Mesenchymal stem cell (in vitro differentiated cells and primary cell): ENCODE measurements around the gene WDR1.

Experiments used
- DNase-seq: peaks from one replicate; pipeline ENCODE4 v3.0.0-alpha.2; 2013
- H2AFZ ChIP-seq: one replicate; pipeline ENCODE4 v1.6.1; 2013; ENCODE audit warnings: low read depth, mild to moderate bottlenecking, control low read depth, inconsistent platforms, low read length, moderate library complexity
- H2AK5ac ChIP-seq: 2 replicates; pipeline ENCODE4 v1.6.1; 2013; ENCODE audit warnings: low read length, moderate library complexity, mild to moderate bottlenecking, inconsistent platforms; ENCODE audit not compliant: severe bottlenecking
- H2BK120ac ChIP-seq: one replicate; pipeline ENCODE4 v1.6.1; 2013; ENCODE audit warnings: low read depth, mild to moderate bottlenecking, inconsistent platforms, low read length, moderate library complexity
- H2BK12ac ChIP-seq, 2 experiments: one replicate each; pipeline ENCODE4 v1.6.1; 2013; ENCODE audit warnings: inconsistent platforms in 2 of 2, low read length in 2 of 2, mild to moderate bottlenecking in 2 of 2, moderate library complexity in 2 of 2, control low read depth in 1 of 2
- H2BK15ac ChIP-seq: one replicate; pipeline ENCODE4 v1.6.1; 2013; ENCODE audit warnings: mild to moderate bottlenecking, low read depth, inconsistent platforms; ENCODE audit not compliant: poor library complexity, severe bottlenecking
- H2BK5ac ChIP-seq: 2 replicates; pipeline ENCODE4 v1.6.1; 2013; ENCODE audit warnings: low read depth, mild to moderate bottlenecking, low read length, control low read depth, inconsistent platforms; ENCODE audit not compliant: poor library complexity, severe bottlenecking
- H3K14ac ChIP-seq, 2 experiments: one replicate each; pipeline ENCODE4 v1.6.1; 2013; ENCODE audit warnings: inconsistent platforms in 2 of 2, low read length in 2 of 2, control low read depth in 1 of 2, mild to moderate bottlenecking in 1 of 2, moderate library complexity in 1 of 2
- H3K18ac ChIP-seq, 2 experiments: one replicate each; pipeline ENCODE4 v1.6.1; 2013; ENCODE audit warnings: inconsistent platforms in 2 of 2, low read length in 2 of 2, control low read depth in 1 of 2, low read depth in 1 of 2, mild to moderate bottlenecking in 1 of 2
- H3K23ac ChIP-seq, 2 experiments: one replicate each; pipeline ENCODE4 v1.6.1; 2013; ENCODE audit warnings: inconsistent platforms in 2 of 2, low read length in 2 of 2, mild to moderate bottlenecking in 2 of 2, moderate library complexity in 2 of 2, control low read depth in 1 of 2
- H3K27ac ChIP-seq: 2 replicates; pipeline ENCODE4 v1.5.1; 2013; ENCODE audit warnings: mild to moderate bottlenecking, moderate library complexity, low read length, control low read depth, inconsistent platforms; ENCODE audit not compliant: poor library complexity, severe bottlenecking
- H3K27me3 ChIP-seq, 2 experiments: 2 replicates each; pipeline versions ENCODE4 v1.6.1 to v1.7.0; 2013; ENCODE audit warnings: low read length in 2 of 2, mild to moderate bottlenecking in 2 of 2, moderate library complexity in 2 of 2, control low read depth in 1 of 2, inconsistent platforms in 1 of 2; ENCODE audit not compliant: control insufficient read depth in 1 of 2, insufficient read depth in 1 of 2
- H3K36me3 ChIP-seq, 2 experiments: 2 replicates each; pipeline versions ENCODE4 v1.6.1 to v1.7.0; 2013; ENCODE audit warnings: low read length in 2 of 2, control low read depth in 1 of 2, inconsistent platforms in 1 of 2, low read depth in 1 of 2, mild to moderate bottlenecking in 1 of 2; ENCODE audit not compliant: insufficient read depth in 2 of 2, control insufficient read depth in 1 of 2
- H3K4ac ChIP-seq, 2 experiments: one replicate each; pipeline ENCODE4 v1.6.1; 2013; ENCODE audit warnings: inconsistent platforms in 2 of 2, low read length in 2 of 2, mild to moderate bottlenecking in 2 of 2, moderate library complexity in 2 of 2, control low read depth in 1 of 2, low read depth in 1 of 2
- H3K4me1 ChIP-seq: 2 replicates; pipeline ENCODE4 v1.6.1; 2013; ENCODE audit warnings: low read depth, low read length, control low read depth; ENCODE audit not compliant: control insufficient read depth, insufficient read depth
- H3K4me2 ChIP-seq: 2 replicates; pipeline ENCODE4 v1.6.1; 2013; ENCODE audit warnings: low read length, mild to moderate bottlenecking, inconsistent platforms; ENCODE audit not compliant: poor library complexity, severe bottlenecking
- H3K4me3 ChIP-seq, 2 experiments: 2 replicates each; pipeline versions ENCODE4 v1.5.1 to v1.7.0; 2013; ENCODE audit warnings: low read length in 2 of 2, mild to moderate bottlenecking in 2 of 2, control low read depth in 1 of 2, low read depth in 1 of 2; ENCODE audit not compliant: insufficient read depth in 1 of 2
- H3K79me1 ChIP-seq: replicated peaks from 2 replicates; pipeline ENCODE4 v1.6.1; 2013; ENCODE audit warnings: mild to moderate bottlenecking, control low read depth, low read length, inconsistent platforms; ENCODE audit not compliant: poor library complexity, severe bottlenecking
- H3K9ac ChIP-seq: 2 replicates; pipeline ENCODE4 v1.7.0; 2013; ENCODE audit warnings: mild to moderate bottlenecking, low read length, moderate library complexity
- H3K9me3 ChIP-seq: 2 replicates; pipeline ENCODE4 v1.7.0; 2013; ENCODE audit warnings: mild to moderate bottlenecking, low read length; ENCODE audit not compliant: control insufficient read depth
- H4K8ac ChIP-seq: one replicate; pipeline ENCODE4 v1.6.1; 2013; ENCODE audit warnings: inconsistent platforms, mild to moderate bottlenecking, low read length, moderate library complexity
- H4K91ac ChIP-seq: one replicate; pipeline ENCODE4 v1.6.1; 2013; ENCODE audit warnings: mild to moderate bottlenecking, low read length, inconsistent platforms
- WGBS: methylation state at CpG from one replicate; pipeline ENCODE4 v1.1.7; 2013; ENCODE audit warnings: mixed read lengths; 5-methylcytosine and 5-hydroxymethylcytosine counted together

The WDR1 gene

DNA sequence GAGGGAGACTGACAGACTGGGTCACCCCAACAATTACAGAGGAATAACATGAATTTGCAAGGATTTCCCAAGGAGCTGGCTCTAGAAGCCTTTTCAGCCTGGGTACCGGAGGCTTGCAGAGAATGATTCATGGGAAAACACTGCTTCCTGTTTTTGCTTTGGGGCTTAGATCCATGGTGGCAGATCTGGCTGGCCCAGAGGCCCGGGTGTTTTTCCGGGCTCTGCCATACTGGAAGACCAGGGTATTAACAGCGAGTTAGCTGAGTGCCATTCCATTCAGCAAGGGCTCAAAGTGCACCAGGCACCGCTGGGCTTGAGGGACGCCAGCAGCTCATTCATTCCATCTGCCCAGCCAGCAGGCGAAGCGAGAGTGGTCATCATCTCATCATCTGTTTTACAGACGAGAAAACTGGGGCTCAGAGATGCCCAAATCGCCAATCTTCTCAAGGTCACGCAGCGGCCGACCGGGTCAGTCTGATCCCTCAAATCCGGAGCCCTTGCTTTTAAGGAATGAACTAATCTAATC is 1.3 kb downstream of the WDR1 start:
- Histone ChIP-seq H4K8ac (no peak overlapping the region), H2BK120ac (no peak overlapping the region), H3K9ac (peak overlapping the region; percentile 97), H3K4ac (no peak overlapping the region), H3K79me1 (peaks cover 2% of the 10 kb centered on the region), H2BK15ac (no peak overlapping the region), H3K4me3 (peak overlapping the region; percentile 81 to 97), H3K18ac (peak overlapping the region; percentile 28 to 50), H3K14ac (no peak overlapping the region), H3K27ac (peak overlapping the region; percentile 91), H2BK12ac (no peak overlapping the region), H3K4me1 (peaks cover 24% of the 10 kb centered on the region), H2BK5ac (no peak overlapping the region), H3K4me2 (peak overlapping the region; percentile 76), H3K36me3 (peaks cover 46 to 55% of the 10 kb centered on the region in 2 experiments), H4K91ac (peak overlapping the region; percentile 25), H2AK5ac (peak overlapping the region; percentile 40), H3K9me3 (no peaks in the 10 kb centered on the region), H2AFZ (no peak overlapping the region), H3K27me3 (no peaks in the 10 kb centered on the region), H3K23ac (no peak overlapping the region)
- WGBS: 55% methylated on average over 15 of the region's 15 CpGs
- peak; percentile 65 for DNase-seq

GRCh38 chr4:10114607-10115006 is 2.0 kb downstream of the WDR1 start:
- Histone ChIP-seq H2AK5ac (peak overlapping the region; percentile 38), H3K23ac (no peak overlapping the region), H4K8ac (no peak overlapping the region), H3K27me3 (no peaks in the 10 kb centered on the region), H3K18ac (no peak overlapping the region), H3K9ac (peak overlapping the region; percentile 97), H3K4me1 (peaks cover 30% of the 10 kb centered on the region), H2BK15ac (no peak overlapping the region), H3K79me1 (peaks cover 2% of the 10 kb centered on the region), H3K4me2 (peak overlapping the region; percentile 76), H3K4me3 (peak overlapping the region in 1 of 2 experiments; percentile 97), H3K27ac (peak overlapping the region; percentile 91), H2BK5ac (no peak overlapping the region), H3K4ac (no peak overlapping the region), H2BK12ac (no peak overlapping the region), H2AFZ (no peak overlapping the region), H2BK120ac (no peak overlapping the region), H3K9me3 (no peaks in the 10 kb centered on the region), H3K36me3 (peaks cover 53 to 62% of the 10 kb centered on the region in 2 experiments), H3K14ac (no peak overlapping the region), H4K91ac (no peak overlapping the region)
- WGBS: 74% methylated on average over 7 of the region's 7 CpGs
- no peak for DNase-seq

DNA sequence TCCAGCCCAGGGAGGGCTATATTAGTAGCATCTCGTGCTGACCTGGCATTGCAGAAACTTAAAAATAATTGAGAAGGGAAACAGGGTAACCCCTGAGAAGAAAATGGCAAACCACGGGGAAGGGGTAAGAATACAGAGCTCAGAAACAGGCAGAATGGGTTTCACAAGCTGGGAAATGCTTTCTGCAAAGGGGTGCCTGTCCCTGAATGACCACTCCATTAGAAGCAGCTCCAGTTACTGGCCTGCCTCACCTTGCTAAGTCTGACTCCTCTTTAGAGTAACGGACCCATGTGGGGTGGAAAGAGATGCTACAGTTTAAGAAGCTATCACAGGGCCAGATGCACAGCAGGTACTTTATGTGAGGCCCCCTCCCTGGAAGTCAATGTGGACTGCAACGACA is 2.5 kb downstream of the WDR1 start:
- H4K91ac ChIP-seq: no peak overlapping the region
- no peak for DNase-seq
- peak overlapping the region in 1 of 2 experiments; percentile 97 for H3K4me3 ChIP-seq
- H3K27ac ChIP-seq: no peak overlapping the region
- H3K79me1 ChIP-seq: peaks cover 2% of the 10 kb centered on the region
- H3K23ac ChIP-seq: no peak overlapping the region
- H2BK12ac ChIP-seq: no peak overlapping the region
- no peak overlapping the region for H3K4ac ChIP-seq
- H3K27me3 ChIP-seq: no peaks in the 10 kb centered on the region
- H2BK120ac ChIP-seq: no peak overlapping the region
- 100% methylated on average over 4 of the region's 4 CpGs for WGBS
- H3K36me3 ChIP-seq: peaks cover 58 to 67% of the 10 kb centered on the region in 2 experiments
- H3K18ac ChIP-seq: no peak overlapping the region
- H3K4me1 ChIP-seq: peaks cover 34% of the 10 kb centered on the region
- no peak overlapping the region for H2AK5ac ChIP-seq
- no peak overlapping the region for H2BK15ac ChIP-seq
- H4K8ac ChIP-seq: no peak overlapping the region
- peak overlapping the region; percentile 97 for H3K9ac ChIP-seq
- no peaks in the 10 kb centered on the region for H3K9me3 ChIP-seq
- H2AFZ ChIP-seq: no peak overlapping the region
- H2BK5ac ChIP-seq: no peak overlapping the region
- no peak overlapping the region for H3K14ac ChIP-seq
- peak overlapping the region; percentile 30 for H3K4me2 ChIP-seq

- Histone ChIP-seq H3K4me2 (no peak overlapping the region), H3K79me1 (peaks cover 2% of the 10 kb centered on the region)
Measured at GRCh38 chr4:10113362-10114047, 3.1 kb downstream of the WDR1 start.

More at GRCh38 chr4:10113362-10114047, 3.1 kb downstream of the WDR1 start:
- H2AK5ac ChIP-seq: no peak overlapping the region
- H2BK5ac ChIP-seq: no peak overlapping the region
- H2BK120ac ChIP-seq: no peak overlapping the region
- H3K27ac ChIP-seq: no peak overlapping the region
- no peak overlapping the region for H2BK12ac ChIP-seq
- H3K4ac ChIP-seq: no peak overlapping the region
- H2AFZ ChIP-seq: no peak overlapping the region
- 86% methylated on average over 10 of the region's 12 CpGs for WGBS
- H3K4me1 ChIP-seq: peaks cover 40% of the 10 kb centered on the region
- no peaks in the 10 kb centered on the region for H3K27me3 ChIP-seq
- no peaks in the 10 kb centered on the region for H3K9me3 ChIP-seq
- H4K91ac ChIP-seq: no peak overlapping the region
- H2BK15ac ChIP-seq: no peak overlapping the region
- no peak overlapping the region for H4K8ac ChIP-seq
- no peak overlapping the region for H3K23ac ChIP-seq
- H3K36me3 ChIP-seq: peaks cover 64 to 73% of the 10 kb centered on the region in 2 experiments
- H3K4me3 ChIP-seq: no peak overlapping the region
- DNase-seq: no peak
- H3K18ac ChIP-seq: no peak overlapping the region
- peak overlapping the region; percentile 97 for H3K9ac ChIP-seq
- no peak overlapping the region for H3K14ac ChIP-seq
